ENCODE results near the gene WDR20.
"Not testable (repeated sequence)": the region's sequence is repeated elsewhere in the genome, so short reads cannot be mapped to it uniquely, and the experiment has no call there.

The WDR20 gene

GRCh38 chr14:102172721-102173120 lies 33.0 kb downstream of the WDR20 start:
- not testable (repeated sequence) for DNase-seq

GRCh38 chr14:102177161-102177560 lies 37.5 kb downstream of the WDR20 start:
- DNase-seq, result no peak

GRCh38 chr14:102178806-102179205 lies 39.1 kb downstream of the WDR20 start:
- no peak for DNase-seq

GRCh38 chr14:102180248-102180998 lies 40.7 kb downstream of the WDR20 start:
- no peak for DNase-seq

- DNase-seq, result no peak
These were observed 41.5 kb downstream of the WDR20 start for GRCh38 chr14:102181187-102181586.

GRCh38 chr14:102182190-102182589 lies 42.5 kb downstream of the WDR20 start:
- DNase-seq, result no peak

- DNase-seq, result no peak
These were observed 43.4 kb downstream of the WDR20 start for GRCh38 chr14:102182936-102183619.

- no peak for DNase-seq
These were observed 44.2 kb downstream of the WDR20 start for GRCh38 chr14:102183886-102184285.

GRCh38 chr14:102184316-102185035 lies 44.8 kb downstream of the WDR20 start:
- DNase-seq, result no peak

- DNase-seq, result no peak
These were observed 45.7 kb downstream of the WDR20 start for GRCh38 chr14:102185360-102185759.

GRCh38 chr14:102187044-102187443 lies 47.3 kb downstream of the WDR20 start:
- DNase-seq, result no peak

GRCh38 chr14:102187568-102188001 lies 47.9 kb downstream of the WDR20 start:
- DNase-seq, result no peak

GRCh38 chr14:102188187-102188586 lies 48.5 kb downstream of the WDR20 start:
- no peak for DNase-seq

GRCh38 chr14:102189874-102190273 lies 50.2 kb downstream of the WDR20 start:
- no peak for DNase-seq

GRCh38 chr14:102192840-102193502 lies 53.3 kb downstream of the WDR20 start:
- DNase-seq, result no peak

GRCh38 chr14:102194856-102195255 lies 55.2 kb downstream of the WDR20 start:
- no peak for DNase-seq

- no peak for DNase-seq
These were observed 55.7 kb downstream of the WDR20 start for GRCh38 chr14:102195446-102195845.

- no peak for DNase-seq
These were observed 56.6 kb downstream of the WDR20 start for GRCh38 chr14:102196039-102196901.

- DNase-seq, result no peak
These were observed 57.2 kb downstream of the WDR20 start for GRCh38 chr14:102196902-102197230.

- DNase-seq, result no peak
These were observed 57.7 kb downstream of the WDR20 start for GRCh38 chr14:102197317-102197853.

GRCh38 chr14:102200690-102201352 lies 61.1 kb downstream of the WDR20 start:
- no peak for DNase-seq

- no peak for DNase-seq
These were observed 61.6 kb downstream of the WDR20 start for GRCh38 chr14:102201353-102201738.

Data from activated gamma-delta T cell treated with Interleukin-2 at 50 U/mL for 16 hours (primary cell).